ENCODE results near the gene ST3GAL5.
"Not testable (repeated sequence)": the region's sequence is repeated elsewhere in the genome, so short reads cannot be mapped to it uniquely, and the experiment has no call there.

ST3GAL5 gene

DNA sequence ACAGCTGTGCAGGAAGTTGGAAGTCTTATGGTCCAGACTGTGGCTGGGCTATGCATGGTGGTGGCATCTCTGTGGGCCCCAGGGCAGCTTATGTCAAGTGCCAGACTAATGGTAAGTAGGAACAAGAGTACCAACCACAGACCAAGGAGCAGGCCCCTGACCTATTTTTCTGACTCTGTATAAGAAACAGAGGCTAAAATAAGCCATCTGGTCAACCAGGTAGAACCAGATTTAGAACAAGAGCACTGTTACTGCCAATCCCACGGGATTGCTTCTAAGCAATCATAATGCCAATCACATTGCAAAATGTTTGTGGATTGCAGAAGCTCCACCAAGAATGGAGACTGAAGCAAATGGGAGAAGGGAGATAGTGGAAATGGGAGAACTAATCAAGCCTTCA is 11.1 kb upstream of the ST3GAL5 start:
- FAIRE-seq: no peak
- TF ChIP-seq SPI1 (IDR thresholded peaks at IDR 0.05; ENCODE audit: low read depth, low read length) (no peak), POLR2A (IDR thresholded peaks at IDR 0.05; ENCODE audit: low read depth, low read length) (no peak), PAX5 (IDR thresholded peaks at IDR 0.05; ENCODE audit: insufficient read depth, low read length, severe bottlenecking) (no peak)
- no peak for DNase-seq (ENCODE audit: insufficient read length, low spot score)

- no peak for DNase-seq (ENCODE audit: insufficient read length, low spot score)
- TF ChIP-seq TAF1 (IDR thresholded peaks at IDR 0.05; ENCODE audit: low read depth, low read length): no peak
- no peak for TF ChIP-seq PAX5 (IDR thresholded peaks at IDR 0.05; ENCODE audit: insufficient read depth, low read length, severe bottlenecking)
- no peak for TF ChIP-seq SPI1 (IDR thresholded peaks at IDR 0.05; ENCODE audit: low read depth, low read length)
- TF ChIP-seq POLR2AphosphoS5 (IDR thresholded peaks at IDR 0.05; ENCODE audit: low read depth, low read length): no peak
- no peak for TF ChIP-seq POLR2A (IDR thresholded peaks at IDR 0.05; ENCODE audit: low read depth, low read length)
- no peak for TF ChIP-seq POU2F2 (IDR thresholded peaks at IDR 0.05; ENCODE audit: low read depth, low read length)
- no peak for FAIRE-seq
These were observed 10.5 kb upstream of the ST3GAL5 start for GRCh38 chr2:85899284-85899683.

DNA sequence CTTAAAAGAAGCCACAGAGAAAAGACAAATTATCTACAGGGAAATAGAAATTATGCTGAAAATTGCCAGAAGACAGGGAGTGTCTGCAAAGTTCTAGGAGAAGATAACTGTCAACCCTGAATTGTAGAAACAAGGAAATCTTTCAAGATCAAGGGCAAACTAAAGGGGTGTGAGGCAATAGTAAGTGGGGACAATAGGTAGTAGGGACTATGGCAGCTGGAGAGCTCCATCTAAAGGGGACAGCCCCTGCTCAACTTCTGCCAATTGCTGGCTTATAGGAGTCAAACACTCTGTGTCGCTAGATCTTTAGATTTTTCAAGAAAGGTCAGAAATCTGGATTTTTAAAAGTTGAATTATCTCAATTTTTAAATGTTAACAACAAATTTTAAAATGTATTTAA is 10.1 kb upstream of the ST3GAL5 start:
- no peak for FAIRE-seq
- TF ChIP-seq TAF1 (IDR thresholded peaks at IDR 0.05; ENCODE audit: low read depth, low read length) (no peak), POU2F2 (IDR thresholded peaks at IDR 0.05; ENCODE audit: low read depth, low read length) (no peak), POLR2AphosphoS5 (IDR thresholded peaks at IDR 0.05; ENCODE audit: low read depth, low read length) (no peak), PAX5 (IDR thresholded peaks at IDR 0.05; ENCODE audit: insufficient read depth, low read length, severe bottlenecking) (no peak), SPI1 (IDR thresholded peaks at IDR 0.05; ENCODE audit: low read depth, low read length) (no peak), POLR2A (IDR thresholded peaks at IDR 0.05; ENCODE audit: low read depth, low read length) (no peak)
- no peak for DNase-seq (ENCODE audit: insufficient read length, low spot score)

- not testable (repeated sequence) for DNase-seq (ENCODE audit: insufficient read length, low spot score); FAIRE-seq
These were observed 5.9 kb upstream of the ST3GAL5 start for GRCh38 chr2:85894554-85895278.

- FAIRE-seq (no peak), DNase-seq (ENCODE audit: insufficient read length, low spot score) (no peak)
- TF ChIP-seq POLR2A (IDR thresholded peaks at IDR 0.05; ENCODE audit: low read depth, low read length) (no peak), POU2F2 (IDR thresholded peaks at IDR 0.05; ENCODE audit: low read depth, low read length) (no peak), POLR2AphosphoS5 (IDR thresholded peaks at IDR 0.05; ENCODE audit: low read depth, low read length) (no peak), PAX5 (IDR thresholded peaks at IDR 0.05; ENCODE audit: insufficient read depth, low read length, severe bottlenecking) (no peak), SPI1 (IDR thresholded peaks at IDR 0.05; ENCODE audit: low read depth, low read length) (no peak), TAF1 (IDR thresholded peaks at IDR 0.05; ENCODE audit: low read depth, low read length) (no peak)
These were observed 4.9 kb upstream of the ST3GAL5 start for GRCh38 chr2:85893428-85894258.

- FAIRE-seq (no peak), DNase-seq (ENCODE audit: insufficient read length, low spot score) (no peak)
- no peak for TF ChIP-seq SPI1 (IDR thresholded peaks at IDR 0.05; ENCODE audit: low read depth, low read length)
- TF ChIP-seq TAF1 (IDR thresholded peaks at IDR 0.05; ENCODE audit: low read depth, low read length): no peak
- no peak for TF ChIP-seq PAX5 (IDR thresholded peaks at IDR 0.05; ENCODE audit: insufficient read depth, low read length, severe bottlenecking)
- TF ChIP-seq POLR2A (IDR thresholded peaks at IDR 0.05; ENCODE audit: low read depth, low read length): no peak
- TF ChIP-seq POLR2AphosphoS5 (IDR thresholded peaks at IDR 0.05; ENCODE audit: low read depth, low read length): no peak
- no peak for TF ChIP-seq POU2F2 (IDR thresholded peaks at IDR 0.05; ENCODE audit: low read depth, low read length)
These were observed 3.6 kb upstream of the ST3GAL5 start for GRCh38 chr2:85892216-85892944.

DNA sequence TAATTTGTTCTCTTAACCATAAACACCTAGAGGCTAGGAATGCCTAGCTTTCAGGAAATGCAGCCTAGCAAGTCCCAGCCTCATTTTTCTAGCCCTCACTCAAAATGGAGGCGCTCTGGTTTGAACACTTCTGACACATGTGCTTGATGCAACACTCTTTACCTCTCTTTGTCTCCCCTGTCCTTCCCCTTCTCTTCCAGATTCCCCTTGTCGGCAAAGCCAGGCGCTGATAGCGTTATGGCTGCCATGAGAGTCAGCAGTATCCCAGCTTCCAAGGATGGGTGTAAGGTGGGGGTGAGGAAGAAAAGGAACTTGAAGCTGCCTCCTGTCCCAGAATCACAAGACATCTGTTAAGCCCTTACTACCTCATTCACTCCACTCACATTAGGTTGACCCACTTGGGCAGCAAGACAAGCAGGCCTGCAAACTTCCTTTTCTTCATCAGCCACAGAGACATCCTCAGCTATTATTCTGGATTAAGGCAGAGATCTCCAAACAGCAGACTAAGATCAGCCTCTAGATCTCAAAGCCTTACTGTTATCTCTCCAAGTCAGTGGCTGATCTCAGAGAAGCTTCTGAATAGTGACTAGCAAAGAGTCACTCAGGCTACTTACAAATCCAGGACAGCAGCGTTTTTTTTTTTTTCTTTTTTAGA is 1.9 kb upstream of the ST3GAL5 start:
- no peak for DNase-seq (ENCODE audit: insufficient read length, low spot score)
- no peak for TF ChIP-seq POLR2AphosphoS5 (IDR thresholded peaks at IDR 0.05; ENCODE audit: low read depth, low read length)
- no peak for TF ChIP-seq TAF1 (IDR thresholded peaks at IDR 0.05; ENCODE audit: low read depth, low read length)
- TF ChIP-seq SPI1 (IDR thresholded peaks at IDR 0.05; ENCODE audit: low read depth, low read length): no peak
- no peak for TF ChIP-seq POLR2A (IDR thresholded peaks at IDR 0.05; ENCODE audit: low read depth, low read length)
- no peak for TF ChIP-seq POU2F2 (IDR thresholded peaks at IDR 0.05; ENCODE audit: low read depth, low read length)
- no peak for TF ChIP-seq PAX5 (IDR thresholded peaks at IDR 0.05; ENCODE audit: insufficient read depth, low read length, severe bottlenecking)
- FAIRE-seq: no peak

DNA sequence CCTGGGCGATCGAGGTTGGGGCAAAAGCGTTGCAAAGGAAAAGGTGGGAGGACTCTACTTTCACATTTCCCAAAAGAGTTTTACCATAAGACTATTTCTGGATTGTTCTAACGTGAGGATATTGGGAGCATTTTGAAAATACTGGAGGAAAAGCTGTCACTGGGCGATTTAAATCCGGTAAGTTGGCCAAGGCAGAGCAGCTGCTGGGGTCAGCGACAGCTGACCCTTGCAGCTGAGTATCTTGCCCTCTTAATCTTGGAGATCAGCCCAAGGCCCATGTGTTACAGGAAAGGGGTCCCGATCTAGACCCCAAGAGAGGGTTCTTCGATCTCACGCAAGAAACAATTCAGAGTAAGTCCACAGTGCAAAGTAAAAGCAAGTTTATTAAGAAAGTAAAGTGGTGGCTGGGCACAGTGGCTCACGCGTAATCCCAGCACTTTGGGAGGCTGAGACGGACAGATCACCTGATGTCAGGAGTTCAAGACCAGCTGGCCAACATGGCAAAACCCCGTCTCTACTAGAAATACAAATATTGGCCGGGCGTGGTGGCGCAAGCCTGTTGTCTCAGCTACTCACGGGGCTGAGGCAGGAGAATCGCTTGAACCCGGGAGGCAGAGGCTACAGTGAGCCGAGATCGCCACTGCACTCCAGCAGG is 964 bp upstream of the ST3GAL5 start:
- DNase-seq (ENCODE audit: insufficient read length, low spot score) (no peak), FAIRE-seq (no peak)
- no peak for TF ChIP-seq PAX5 (IDR thresholded peaks at IDR 0.05; ENCODE audit: insufficient read depth, low read length, severe bottlenecking)
- no peak for TF ChIP-seq POU2F2 (IDR thresholded peaks at IDR 0.05; ENCODE audit: low read depth, low read length)
- no peak for TF ChIP-seq POLR2A (IDR thresholded peaks at IDR 0.05; ENCODE audit: low read depth, low read length)
- TF ChIP-seq SPI1 (IDR thresholded peaks at IDR 0.05; ENCODE audit: low read depth, low read length): no peak
- no peak for TF ChIP-seq POLR2AphosphoS5 (IDR thresholded peaks at IDR 0.05; ENCODE audit: low read depth, low read length)
- TF ChIP-seq TAF1 (IDR thresholded peaks at IDR 0.05; ENCODE audit: low read depth, low read length): no peak
